OCI-LY3 (cell line): ENCODE results near the gene YBX1.

Experiments used
- H2AFZ ChIP-seq: fragments of 200-600, 300-600 bp; shearing (Covaris generic); 2 replicates; pipeline ENCODE4 v1.6.0; 2014; ENCODE audit warnings: antibody characterized with exemption, low read depth, low read length
- H3K27ac ChIP-seq: fragments of 200-600, 300-600 bp; sonication (generic); 2 replicates; pipeline ENCODE4 v1.5.1; 2014; ENCODE audit warnings: mild to moderate bottlenecking, low read length, moderate library complexity, mixed read lengths
- H3K27me3 ChIP-seq: fragments of 200-600, 300-600 bp; sonication (generic); 2 replicates; pipeline ENCODE4 v1.6.1; 2014; ENCODE audit warnings: low read depth, low read length, mixed read lengths
- H3K36me3 ChIP-seq: fragments of 200-600, 300-600 bp; sonication (generic); replicated peaks from 2 replicates; pipeline ENCODE3; 2014; ENCODE audit warnings: low read depth, low read length, mixed read lengths
- H3K4me1 ChIP-seq: fragments of 300-600, 200-600 bp; sonication (generic); 2 replicates; pipeline ENCODE4 v1.6.1; 2014; ENCODE audit warnings: low read length, mixed read lengths
- H3K4me2 ChIP-seq: fragments of 200-600, 300-600 bp; sonication (generic); 2 replicates; pipeline ENCODE4 v1.6.1; 2014; ENCODE audit warnings: low read length, mixed read lengths
- H3K4me3 ChIP-seq: fragments of 300-600, 200-600 bp; sonication (generic); 2 replicates; pipeline ENCODE4 v1.5.1; 2014; ENCODE audit warnings: antibody characterized with exemption, mild to moderate bottlenecking, low read length, moderate library complexity
- H3K79me2 ChIP-seq: fragments of 300-600, 200-600 bp; shearing (Covaris generic); 2 replicates; pipeline ENCODE4 v1.6.1; 2014; ENCODE audit warnings: mild to moderate bottlenecking, low read length, mixed read lengths
- H3K9ac ChIP-seq: fragments of 300-600, 200-600 bp; shearing (Covaris generic); 2 replicates; pipeline ENCODE4 v1.6.0; 2014; ENCODE audit warnings: mild to moderate bottlenecking, low read length, moderate library complexity
- H3K9me3 ChIP-seq: fragments of 200-600, 300-600 bp; shearing (Covaris generic); 2 replicates; pipeline ENCODE4 v1.6.1; 2014; ENCODE audit warnings: low read length, mixed read lengths; ENCODE audit not compliant: insufficient read depth
- H4K20me1 ChIP-seq: fragments of 200-600, 300-600 bp; sonication (generic); 2 replicates; pipeline ENCODE4 v1.6.1; 2016; ENCODE audit warnings: low read length, mixed read lengths; ENCODE audit not compliant: insufficient read depth
- EZH2phosphoT487 ChIP-seq: fragments of 200-600 bp; shearing (Covaris generic); IDR thresholded peaks from 2 replicates; pipeline ENCODE4 v1.6.1; 2018; ENCODE audit warnings: antibody characterized with exemption, mixed run types, low read depth
- TF ChIP-seq, protein P1 (sequence below): fragments of 200-600, 300-600 bp; sonication (generic); IDR thresholded peaks from 2 replicates; pipeline ENCODE4 v1.5.1; 2014; ENCODE audit warnings: antibody characterized with exemption, low read length, low read depth

YBX1 gene

DNA sequence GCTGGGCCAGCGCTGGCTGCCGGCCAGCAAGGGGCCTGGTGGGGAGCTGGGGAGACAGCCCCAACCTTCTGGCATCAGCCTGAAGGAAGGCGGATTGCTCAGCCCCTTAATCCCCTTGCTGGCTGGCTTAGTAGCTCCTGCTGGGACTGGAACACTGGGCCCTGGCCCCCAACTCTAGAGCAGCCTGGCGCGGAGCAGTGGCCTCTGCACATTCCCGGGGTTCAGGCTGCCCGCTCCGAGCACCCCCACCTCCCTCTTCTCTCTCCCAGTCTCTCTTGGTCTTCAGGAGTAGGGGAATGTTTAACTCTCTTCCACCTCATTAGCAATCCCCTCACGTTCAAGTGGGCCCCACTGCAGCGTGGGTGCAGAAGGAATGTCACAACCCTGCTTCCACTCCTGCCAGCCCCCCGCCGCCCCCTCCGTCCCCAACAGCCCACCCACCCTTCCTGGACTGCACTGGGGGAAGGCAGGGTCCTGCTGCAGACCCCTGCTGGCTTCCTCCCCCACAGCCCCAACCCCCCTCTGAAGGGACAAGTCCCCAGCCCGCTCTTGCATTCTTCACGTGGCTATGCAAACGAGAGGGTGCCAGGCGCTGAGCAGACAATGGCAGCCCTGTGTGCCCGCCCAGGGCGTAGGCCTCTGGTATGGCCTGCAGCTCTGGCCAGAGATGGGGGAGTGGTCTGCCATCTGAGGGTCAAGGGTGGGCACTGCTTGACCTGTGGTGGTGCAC, 58.8 kb downstream of the YBX1 start:
- Histone ChIP-seq H3K27me3 (no peaks in the 10 kb centered on the region), H3K4me1 (peaks cover 7% of the 10 kb centered on the region), H4K20me1 (no peaks in the 10 kb centered on the region), H3K4me3 (no peak overlapping the region), H3K4me2 (no peak overlapping the region), H3K36me3 (peaks cover under 1% of the 10 kb centered on the region), H2AFZ (no peak overlapping the region), H3K9ac (no peak overlapping the region), H3K79me2 (no peaks in the 10 kb centered on the region), H3K9me3 (no peaks in the 10 kb centered on the region), H3K27ac (no peak overlapping the region)
- TF ChIP-seq, protein P1, sequence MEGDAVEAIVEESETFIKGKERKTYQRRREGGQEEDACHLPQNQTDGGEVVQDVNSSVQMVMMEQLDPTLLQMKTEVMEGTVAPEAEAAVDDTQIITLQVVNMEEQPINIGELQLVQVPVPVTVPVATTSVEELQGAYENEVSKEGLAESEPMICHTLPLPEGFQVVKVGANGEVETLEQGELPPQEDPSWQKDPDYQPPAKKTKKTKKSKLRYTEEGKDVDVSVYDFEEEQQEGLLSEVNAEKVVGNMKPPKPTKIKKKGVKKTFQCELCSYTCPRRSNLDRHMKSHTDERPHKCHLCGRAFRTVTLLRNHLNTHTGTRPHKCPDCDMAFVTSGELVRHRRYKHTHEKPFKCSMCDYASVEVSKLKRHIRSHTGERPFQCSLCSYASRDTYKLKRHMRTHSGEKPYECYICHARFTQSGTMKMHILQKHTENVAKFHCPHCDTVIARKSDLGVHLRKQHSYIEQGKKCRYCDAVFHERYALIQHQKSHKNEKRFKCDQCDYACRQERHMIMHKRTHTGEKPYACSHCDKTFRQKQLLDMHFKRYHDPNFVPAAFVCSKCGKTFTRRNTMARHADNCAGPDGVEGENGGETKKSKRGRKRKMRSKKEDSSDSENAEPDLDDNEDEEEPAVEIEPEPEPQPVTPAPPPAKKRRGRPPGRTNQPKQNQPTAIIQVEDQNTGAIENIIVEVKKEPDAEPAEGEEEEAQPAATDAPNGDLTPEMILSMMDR = no peak
- no peak for TF ChIP-seq EZH2phosphoT487

DNA sequence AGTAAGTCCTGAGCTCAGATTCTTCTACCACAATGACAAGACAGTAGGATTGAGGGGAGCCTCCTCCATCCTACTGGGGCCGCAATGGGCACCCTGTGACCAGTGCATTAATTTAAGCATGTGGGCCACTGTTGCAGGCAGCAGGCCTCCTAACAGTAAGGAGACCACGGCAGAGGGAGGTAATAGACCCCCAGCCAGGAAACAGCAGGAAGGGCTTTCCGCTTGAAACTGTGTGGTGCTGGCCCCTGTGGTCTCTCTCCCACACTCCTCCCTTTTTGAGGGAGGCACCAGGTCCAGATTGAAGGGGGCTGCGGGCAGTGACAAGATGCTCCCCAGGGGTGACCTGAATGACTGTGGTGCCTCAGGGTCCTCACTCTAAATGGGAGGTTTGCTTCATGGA, 59.5 kb downstream of the YBX1 start:
- no peak overlapping the region for H3K27ac ChIP-seq
- H3K36me3 ChIP-seq = peaks cover 3% of the 10 kb centered on the region
- no peaks in the 10 kb centered on the region for H3K27me3 ChIP-seq
- TF ChIP-seq EZH2phosphoT487 = no peak
- TF ChIP-seq, protein P1 = no peak
- no peak overlapping the region for H2AFZ ChIP-seq
- peaks cover 7% of the 10 kb centered on the region for H3K4me1 ChIP-seq
- no peak overlapping the region for H3K9ac ChIP-seq
- H3K9me3 ChIP-seq = no peaks in the 10 kb centered on the region
- no peak overlapping the region for H3K4me3 ChIP-seq
- H3K79me2 ChIP-seq = no peaks in the 10 kb centered on the region
- no peaks in the 10 kb centered on the region for H4K20me1 ChIP-seq
- H3K4me2 ChIP-seq = no peak overlapping the region

DNA sequence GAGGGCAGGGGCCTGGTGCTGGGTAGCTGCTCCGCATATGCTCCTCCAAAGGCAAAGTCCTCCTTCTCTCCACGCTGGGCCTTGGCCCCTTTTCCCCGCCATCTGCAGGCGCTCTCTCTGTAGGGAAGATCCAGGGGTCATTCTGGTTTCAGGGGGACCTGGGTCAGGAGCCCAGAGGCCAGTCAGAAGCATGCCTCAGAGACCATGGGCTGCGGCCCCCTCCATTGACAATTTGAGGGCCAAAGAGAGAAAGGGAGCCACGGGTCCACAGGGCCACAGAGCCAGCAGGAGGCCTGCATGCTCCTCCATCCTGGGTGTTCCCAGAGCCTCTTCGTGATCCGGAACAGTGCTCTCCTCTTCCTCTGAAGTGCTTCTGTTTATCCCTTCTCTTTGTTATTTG, 59.9 kb downstream of the YBX1 start:
- peaks cover 3% of the 10 kb centered on the region for H3K36me3 ChIP-seq
- no peak overlapping the region for H3K4me2 ChIP-seq
- H3K79me2 ChIP-seq = no peaks in the 10 kb centered on the region
- no peak overlapping the region for H3K9ac ChIP-seq
- no peak overlapping the region for H3K4me3 ChIP-seq
- no peaks in the 10 kb centered on the region for H4K20me1 ChIP-seq
- no peak for TF ChIP-seq EZH2phosphoT487
- TF ChIP-seq, protein P1 = no peak
- H3K27ac ChIP-seq = no peak overlapping the region
- peaks cover 4% of the 10 kb centered on the region for H3K4me1 ChIP-seq
- no peak overlapping the region for H2AFZ ChIP-seq
- no peaks in the 10 kb centered on the region for H3K27me3 ChIP-seq
- H3K9me3 ChIP-seq = no peaks in the 10 kb centered on the region

DNA sequence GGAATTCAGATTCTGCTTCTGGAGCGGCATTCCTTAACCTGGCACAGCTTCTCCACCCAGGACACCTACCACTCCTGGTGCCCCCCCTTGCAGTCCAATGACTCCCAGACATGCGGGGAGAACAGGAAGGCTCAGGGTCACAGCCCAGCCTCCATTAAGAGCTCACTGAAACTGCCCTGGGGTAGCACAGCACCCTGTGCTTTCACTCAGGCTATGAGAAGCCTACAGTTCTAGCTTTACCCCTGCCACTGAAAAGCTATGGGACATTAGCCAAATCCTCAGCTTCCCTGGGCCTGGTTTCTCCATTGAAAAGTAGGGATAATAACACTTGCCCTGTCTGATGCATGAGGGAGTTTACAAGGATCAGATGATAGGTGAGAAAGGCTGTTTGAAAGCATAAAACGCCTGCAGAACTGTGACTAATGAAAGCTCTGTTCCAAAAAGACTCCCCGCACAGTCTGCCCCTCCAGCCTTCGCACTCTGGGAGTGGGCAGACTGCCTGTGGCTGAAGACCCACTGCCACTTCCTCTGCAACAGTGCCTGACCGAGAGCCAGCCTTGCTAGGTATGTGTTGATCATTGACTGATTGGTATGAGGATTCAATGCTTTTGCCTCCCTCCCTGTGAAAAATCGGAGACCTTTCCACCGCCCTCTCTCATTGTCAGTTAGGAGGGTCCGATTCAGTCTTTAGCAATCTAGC, 60.5 kb downstream of the YBX1 start:
- Histone ChIP-seq H3K4me3 (no peak overlapping the region), H3K36me3 (peaks cover 3% of the 10 kb centered on the region), H3K9ac (no peak overlapping the region), H2AFZ (no peak overlapping the region), H3K4me1 (no peaks in the 10 kb centered on the region), H3K9me3 (no peaks in the 10 kb centered on the region), H4K20me1 (no peaks in the 10 kb centered on the region), H3K4me2 (no peak overlapping the region), H3K27me3 (no peaks in the 10 kb centered on the region), H3K27ac (no peak overlapping the region), H3K79me2 (no peaks in the 10 kb centered on the region)
- no peak for TF ChIP-seq EZH2phosphoT487
- TF ChIP-seq, protein P1 = no peak
